HCT116 (cell line): ENCODE results near the gene CEP19. TPM values are rescaled to one million over a fixed set of nuclear protein-coding genes. Genes with fewer than 3 reads are reported as not detected.

ENCODE experiments used
- ATAC-seq: fragments of 200-7000 bp; cut with Tn5 transposase; 2 replicates; pipeline ENCODE4 v1.9.1; 2020; ENCODE audit warnings: mild to moderate bottlenecking, moderate library complexity
- BruUV-seq: library from RNA; stranded (reverse); fragments of 400-500 nt; replicated peaks from 2 replicates; lab custom pipeline; 2021; lab: Mats Ljungman, UMichigan
- CTCF ChIA-PET: fragments of 300-600 bp; sonication (Branson Sonifier 250); formaldehyde crosslinking; loops from one replicate; lab custom pipeline; 2021; ENCODE audit warnings: antibody characterized with exemption; lab: Charles Lee
- POLR2A ChIA-PET: fragments of 300-600, 350-600 bp; sonication (Branson Sonifier 250); formaldehyde crosslinking; loops from one replicate; lab custom pipeline; 2021; ENCODE audit warnings: antibody characterized with exemption; lab: Charles Lee
- RAD21 ChIA-PET, 2 experiments: fragments of 300-600 bp; sonication (Branson Sonifier 250); formaldehyde crosslinking; loops; one replicate each; lab custom pipeline; 2023; ENCODE audit warnings: low total read pairs in 2 of 2; ENCODE audit not compliant: uncharacterized antibody in 2 of 2, unreplicated experiment in 2 of 2, low non-redundant PET in 1 of 2; lab: Charles Lee
- DNase-seq: peaks from one replicate; pipeline ENCODE4 v3.0.0-alpha.2; 2010; ENCODE audit warnings: low read depth, low spot score
- H2AFZ ChIP-seq: fragments of 200-600 bp; shearing (Covaris generic), sonication (generic); 2 replicates; pipeline ENCODE4 v1.6.1; 2017; ENCODE audit warnings: low read depth, mixed run types, mixed read lengths, antibody characterized with exemption, low read length; ENCODE audit not compliant: poor library complexity, severe bottlenecking
- H3K27ac ChIP-seq: 2 replicates; pipeline ENCODE4 v1.5.1; 2012; ENCODE audit warnings: low read depth, low read length
- H3K27me3 ChIP-seq: fragments of 200-600 bp; sonication (generic); 2 replicates; pipeline ENCODE4 v1.6.1; 2016; ENCODE audit warnings: mixed run types, low read length, mixed read lengths; ENCODE audit not compliant: insufficient read depth
- H3K36me3 ChIP-seq, 2 experiments: fragments of 200-500 bp in 1 of 2; fragments of 200-600 bp in 1 of 2; sonication (Bioruptor generic) in 1 of 2; sonication (generic) in 1 of 2; 2 replicates each; pipeline versions ENCODE4 v1.5.1 to v1.6.1; 2014 to 2016; ENCODE audit warnings: low read length in 2 of 2, inconsistent platforms in 1 of 2, mixed read lengths in 1 of 2, mixed run types in 1 of 2; ENCODE audit not compliant: insufficient read depth in 2 of 2, control insufficient read depth in 1 of 2
- H3K4me1 ChIP-seq, 2 experiments: fragments of 200-600 bp in 1 of 2; sonication (generic) in 1 of 2; 2 replicates each; pipeline versions ENCODE4 v1.5.1 to v1.6.1; 2012 to 2017; ENCODE audit warnings: low read length in 2 of 2, inconsistent platforms in 1 of 2, mild to moderate bottlenecking in 1 of 2, mixed read lengths in 1 of 2, mixed run types in 1 of 2, moderate library complexity in 1 of 2; ENCODE audit not compliant: insufficient read depth in 2 of 2, control insufficient read depth in 1 of 2
- H3K4me2 ChIP-seq: fragments of 200-600 bp; sonication (generic); 2 replicates; pipeline ENCODE4 v1.6.1; 2017; ENCODE audit warnings: mixed run types, low read length, mixed read lengths
- H3K4me3 ChIP-seq, 2 experiments: fragments of 200-600 bp in 1 of 2; sonication (generic) in 1 of 2; replicated peaks in 1 of 2; 2 replicates each; pipeline ENCODE4 v1.5.1; 2011 to 2016; ENCODE audit warnings: low read length in 2 of 2, control low read depth in 1 of 2, low read depth in 1 of 2, mild to moderate bottlenecking in 1 of 2, mixed read lengths in 1 of 2, mixed run types in 1 of 2
- H3K79me2 ChIP-seq: fragments of 200-600 bp; sonication (generic); 2 replicates; pipeline ENCODE4 v1.6.1; 2017; ENCODE audit warnings: mild to moderate bottlenecking, mixed run types, low read length, moderate library complexity, mixed read lengths; ENCODE audit not compliant: insufficient read depth
- H3K9ac ChIP-seq: fragments of 200-600 bp; sonication (generic); 2 replicates; pipeline ENCODE4 v1.6.1; 2016; ENCODE audit warnings: low read length, mixed read lengths
- H3K9me2 ChIP-seq: fragments of 200-600 bp; sonication (generic), shearing (Covaris generic); 2 replicates; pipeline ENCODE4 v1.6.1; 2017; ENCODE audit warnings: mixed run types, mild to moderate bottlenecking, moderate library complexity; ENCODE audit not compliant: insufficient read depth
- H3K9me3 ChIP-seq, 2 experiments: fragments of 200-500 bp in 1 of 2; fragments of 200-600 bp in 1 of 2; sonication (Bioruptor generic) in 1 of 2; sonication (generic) in 1 of 2; 2 replicates each; pipeline ENCODE4 v1.6.1; 2014 to 2017; ENCODE audit warnings: low read length in 2 of 2, mixed read lengths in 2 of 2, inconsistent platforms in 1 of 2, low read depth in 1 of 2, mild to moderate bottlenecking in 1 of 2, mixed run types in 1 of 2, moderate library complexity in 1 of 2; ENCODE audit not compliant: control insufficient read depth in 1 of 2, insufficient read depth in 1 of 2
- H4K20me1 ChIP-seq: fragments of 200-600 bp; sonication (generic), shearing (Covaris generic); 2 replicates; pipeline ENCODE4 v1.6.1; 2017; ENCODE audit warnings: mixed run types, mild to moderate bottlenecking, moderate library complexity; ENCODE audit not compliant: insufficient read depth
- CBX3 ChIP-seq: IDR thresholded peaks from 2 replicates; pipeline ENCODE4 v1.6.1; 2012; ENCODE audit warnings: low read depth
- EGR1 ChIP-seq: IDR thresholded peaks from 2 replicates; pipeline ENCODE4 v1.6.1; 2012; ENCODE audit warnings: low read depth
- EZH2phosphoT487 ChIP-seq: fragments of 200-600 bp; IDR thresholded peaks from 2 replicates; pipeline ENCODE4 v1.6.1; 2018; ENCODE audit warnings: antibody characterized with exemption, borderline replicate concordance
- POLR2A ChIP-seq: IDR thresholded peaks from 2 replicates; pipeline ENCODE4 v1.7.0; 2011; ENCODE audit warnings: borderline replicate concordance; ENCODE audit not compliant: insufficient read depth, insufficient read length; ENCODE audit errors: extremely low read depth
- RAD21 ChIP-seq: IDR thresholded peaks from 2 replicates; pipeline ENCODE4 v1.6.1; 2012; ENCODE audit warnings: low read depth, mild to moderate bottlenecking
- YY1 ChIP-seq: IDR thresholded peaks from 2 replicates; pipeline ENCODE4 v1.6.1; 2011; ENCODE audit warnings: low read length, low read depth, moderate library complexity, mild to moderate bottlenecking; ENCODE audit not compliant: insufficient replicate concordance; ENCODE audit errors: extremely low read depth
- intact Hi-C: fragments of 100-400 bp; cut with micrococcal nuclease; formaldehyde crosslinking; loops from 2 replicates; pipeline ENCODE4 v1.10.0; 2022
- total RNA-seq: library from RNA; stranded (reverse); gene quantifications from one replicate; pipeline ENCODE4 v1.2.1, GENCODE V29; 2021; ENCODE audit not compliant: unreplicated experiment
- TF ChIP-seq, protein P1 (sequence below): IDR thresholded peaks from 2 replicates; pipeline ENCODE4 v1.6.1; 2012
- TF ChIP-seq, protein P2 (sequence below): IDR thresholded peaks from 2 replicates; pipeline ENCODE4 v1.6.1; 2012

CEP19 gene
- total RNA-seq, 1 experiment from 2014 or later = 2.7 TPM

DNA sequence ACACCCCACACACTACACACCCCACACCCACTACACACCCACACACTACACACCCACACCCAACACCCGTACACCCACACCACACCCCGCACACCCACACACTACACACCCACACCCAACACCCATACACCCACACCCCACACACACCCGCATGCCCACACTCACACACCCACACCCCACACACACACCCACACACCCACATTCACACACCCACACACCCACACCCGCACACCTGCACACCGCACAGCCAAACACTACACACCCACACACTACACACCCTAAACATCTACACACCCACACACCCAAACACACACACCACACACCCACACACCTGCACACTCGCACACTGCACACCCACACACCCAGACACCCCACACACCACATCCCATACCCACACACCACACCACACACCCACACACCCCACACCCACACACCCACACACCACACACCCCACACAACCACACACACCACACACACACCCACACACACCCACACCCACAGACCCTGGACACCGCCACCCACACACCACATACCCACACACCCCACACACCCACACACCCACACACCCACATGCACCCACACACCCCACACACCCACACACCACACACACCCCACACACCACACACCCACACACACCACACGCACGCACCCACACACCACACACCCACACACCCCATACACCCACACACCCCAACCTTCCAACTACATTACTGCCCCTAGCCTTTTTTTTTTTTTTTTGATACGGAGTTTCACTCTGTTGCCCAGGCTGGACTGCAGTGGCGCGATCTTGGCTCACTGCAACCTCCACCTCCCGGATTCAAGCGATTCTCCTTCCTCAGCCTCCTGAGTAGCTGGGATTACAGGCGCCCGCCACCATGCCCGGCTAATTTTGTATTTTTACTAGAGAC, 16.9 kb downstream of the CEP19 start:
- DNase-seq (no peak), ATAC-seq (no peak; the same call in 1 of the 2 replicates)
- TF ChIP-seq POLR2A (no peak), EZH2phosphoT487 (no peak), EGR1 (0 out of 2 replicates have a peak, but pooled peaks have one; percentile 29), CBX3 (no peak), YY1 (no peak)
- TF ChIP-seq, protein P1, sequence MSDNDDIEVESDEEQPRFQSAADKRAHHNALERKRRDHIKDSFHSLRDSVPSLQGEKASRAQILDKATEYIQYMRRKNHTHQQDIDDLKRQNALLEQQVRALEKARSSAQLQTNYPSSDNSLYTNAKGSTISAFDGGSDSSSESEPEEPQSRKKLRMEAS = no peak
- TF ChIP-seq, protein P2, sequence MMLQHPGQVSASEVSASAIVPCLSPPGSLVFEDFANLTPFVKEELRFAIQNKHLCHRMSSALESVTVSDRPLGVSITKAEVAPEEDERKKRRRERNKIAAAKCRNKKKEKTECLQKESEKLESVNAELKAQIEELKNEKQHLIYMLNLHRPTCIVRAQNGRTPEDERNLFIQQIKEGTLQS = no peak
- no peaks in the 10 kb centered on the region for H4K20me1 ChIP-seq
- H3K27me3 ChIP-seq = no peaks in the 10 kb centered on the region
- H3K79me2 ChIP-seq = no peaks in the 10 kb centered on the region
- POLR2A ChIA-PET = interaction anchor here (1.2 kb wide), 1 partner anchor 44 kb away, joined by 3 read pairs; the partner anchor contains the start of gene PAK2
- H3K27ac ChIP-seq = no peak overlapping the region; the same call in 1 of the 2 replicates
- H3K4me3 ChIP-seq = no peak overlapping the region
- CTCF ChIA-PET = no interaction called here
- H3K36me3 ChIP-seq = no peaks in the 10 kb centered on the region
- intact Hi-C loops = no loop called here
- H3K4me2 ChIP-seq = no peak overlapping the region
- no peaks in the 10 kb centered on the region for H3K4me1 ChIP-seq
- no peak overlapping the region for H3K9ac ChIP-seq
- no peaks in the 10 kb centered on the region for H3K9me2 ChIP-seq
- no TSS peak for BruUV-seq
- no peaks in the 10 kb centered on the region for H3K9me3 ChIP-seq
- RAD21 ChIA-PET = no interaction called here
- no peak overlapping the region for H2AFZ ChIP-seq

DNA sequence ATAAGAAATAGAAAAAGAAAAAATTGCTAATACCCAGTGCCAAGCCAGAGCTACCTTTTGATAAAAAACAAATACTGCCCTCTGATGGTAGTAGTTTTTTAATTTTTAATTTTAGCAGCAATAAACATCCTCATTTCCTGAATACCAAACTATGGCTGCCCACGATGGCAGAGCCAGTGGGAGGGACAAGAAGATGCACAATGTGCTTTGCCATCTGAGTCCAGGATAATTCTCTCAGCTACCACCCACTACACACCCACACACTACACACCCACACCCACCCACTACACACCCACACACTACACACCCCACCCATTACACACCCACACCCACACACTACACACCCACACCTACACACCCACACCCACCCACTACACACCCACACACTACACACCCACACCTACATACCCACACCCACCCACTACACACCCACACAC, 17.8 kb downstream of the CEP19 start:
- intact Hi-C loops = no loop called here
- no peaks in the 10 kb centered on the region for H3K9me3 ChIP-seq
- no TSS peak for BruUV-seq
- H3K4me3 ChIP-seq = no peak overlapping the region
- ChIA-PET POLR2A (no interaction called here), CTCF (interaction anchor here (0.9 to 1.6 kb wide), 3 partner anchors 9 to 171 kb away, joined by 3 to 6 read pairs (median 5); no protein-coding TSS in a partner anchor), RAD21 (interaction anchor here in 1 of 2 experiments (0.6 kb wide), 1 partner anchor 85 kb away, joined by 3 read pairs; no protein-coding TSS in a partner anchor)
- H3K79me2 ChIP-seq = no peaks in the 10 kb centered on the region
- DNase-seq (no peak), ATAC-seq (peak; percentile 36; the same call in 1 of the 2 replicates)
- no peaks in the 10 kb centered on the region for H4K20me1 ChIP-seq
- H3K4me1 ChIP-seq = no peaks in the 10 kb centered on the region
- no peaks in the 10 kb centered on the region for H3K36me3 ChIP-seq
- H3K9me2 ChIP-seq = no peaks in the 10 kb centered on the region
- no peaks in the 10 kb centered on the region for H3K27me3 ChIP-seq
- TF ChIP-seq RAD21 = peak; percentile 20; the same call in 1 of the 2 replicates
- TF ChIP-seq CBX3 = no peak
- TF ChIP-seq EGR1 = peak; percentile 52
- H3K4me2 ChIP-seq = no peak overlapping the region
- no peak overlapping the region for H2AFZ ChIP-seq
- H3K9ac ChIP-seq = no peak overlapping the region
- no peak overlapping the region for H3K27ac ChIP-seq
